GM19238 (cell line): ENCODE data around the gene SNAP29.
A peak's percentile ranks its signal among the peaks of the same experiment; 100 is the strongest.
"Not testable (repeated sequence)": the region's sequence is repeated elsewhere in the genome, so short reads cannot be mapped to it uniquely, and the experiment has no call there.

Experiments used
- DNase-seq: peaks from one replicate; pipeline ENCODE4 v3.0.0; 2011; ENCODE audit warnings: low spot score; ENCODE audit not compliant: insufficient read length

SNAP29 gene

DNA sequence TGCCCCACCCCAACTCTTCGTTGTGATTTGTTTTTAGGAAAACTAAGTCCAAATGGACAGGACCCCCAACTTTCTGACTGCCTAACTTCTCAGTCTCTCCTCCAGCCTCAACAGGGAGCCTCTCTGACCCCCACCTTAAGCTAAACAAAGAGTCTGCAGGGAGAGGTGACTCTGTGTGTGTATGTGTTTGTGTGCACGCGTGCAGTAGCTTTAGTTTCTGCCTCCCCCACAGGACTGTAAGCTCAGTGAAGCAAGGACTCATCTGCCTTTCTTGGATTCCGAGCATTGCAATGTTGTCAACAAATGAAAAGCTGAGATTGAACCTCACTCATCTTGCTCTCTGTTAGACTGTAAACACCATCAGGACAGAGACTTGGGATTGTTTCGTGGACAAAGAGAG is 7.9 kb downstream of the SNAP29 start:
- DNase-seq, result no peak

GRCh38 chr22:20867179-20868024 is 8.6 kb downstream of the SNAP29 start:
- DNase-seq, result no peak

DNA sequence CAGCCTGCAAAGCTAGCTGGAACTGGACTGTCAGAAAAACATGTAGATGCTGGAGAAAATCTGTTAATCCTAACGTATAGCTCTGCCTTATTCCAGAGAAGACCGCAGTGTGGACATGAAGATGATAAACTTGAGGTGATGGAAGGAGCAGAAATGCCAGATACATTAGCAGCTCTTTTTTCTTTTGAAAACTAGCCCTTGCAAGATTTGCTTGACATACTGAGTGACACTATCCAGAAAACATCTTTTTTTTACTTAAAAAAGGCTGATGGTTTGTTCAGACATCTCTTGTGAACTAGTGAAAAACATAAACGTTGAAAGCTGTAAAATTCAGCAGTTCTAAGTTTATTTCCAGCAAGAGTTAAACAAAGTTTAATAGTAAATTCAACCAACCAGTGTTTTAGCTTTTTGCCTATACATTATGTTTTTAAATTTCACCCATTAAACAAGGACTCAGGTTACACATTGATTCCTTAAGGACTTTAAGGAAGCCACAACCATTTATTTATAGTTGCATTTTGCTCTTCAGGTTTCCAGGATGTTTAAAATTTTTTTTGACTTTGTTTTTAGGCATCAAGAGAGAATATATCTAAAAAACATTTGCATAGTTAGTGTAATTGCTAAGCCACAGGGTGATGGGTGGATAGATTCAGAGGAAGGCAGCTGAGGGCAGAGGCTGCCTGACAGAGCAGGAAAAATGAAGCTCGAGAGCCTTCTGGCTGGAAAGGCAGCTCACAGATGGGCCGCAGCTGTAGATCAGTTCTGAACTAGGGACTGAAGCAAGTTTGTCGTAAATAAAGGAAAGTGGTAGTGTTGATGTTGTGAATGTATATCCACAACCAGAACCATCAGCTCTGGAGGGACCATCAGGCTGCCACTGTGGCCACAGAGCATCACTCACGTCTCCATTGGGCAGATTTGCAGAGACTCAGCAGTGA is 9.5 kb downstream of the SNAP29 start:
- no peak for DNase-seq

- DNase-seq, result no peak
These were observed 10.4 kb downstream of the SNAP29 start for GRCh38 chr22:20869234-20869633.

- DNase-seq, result no peak
These were observed 14.4 kb downstream of the SNAP29 start for GRCh38 chr22:20873214-20873613.

- no peak for DNase-seq
These were observed 16.5 kb downstream of the SNAP29 start for GRCh38 chr22:20875296-20875695.

GRCh38 chr22:20877715-20878114 is 18.9 kb downstream of the SNAP29 start:
- no peak for DNase-seq

DNA sequence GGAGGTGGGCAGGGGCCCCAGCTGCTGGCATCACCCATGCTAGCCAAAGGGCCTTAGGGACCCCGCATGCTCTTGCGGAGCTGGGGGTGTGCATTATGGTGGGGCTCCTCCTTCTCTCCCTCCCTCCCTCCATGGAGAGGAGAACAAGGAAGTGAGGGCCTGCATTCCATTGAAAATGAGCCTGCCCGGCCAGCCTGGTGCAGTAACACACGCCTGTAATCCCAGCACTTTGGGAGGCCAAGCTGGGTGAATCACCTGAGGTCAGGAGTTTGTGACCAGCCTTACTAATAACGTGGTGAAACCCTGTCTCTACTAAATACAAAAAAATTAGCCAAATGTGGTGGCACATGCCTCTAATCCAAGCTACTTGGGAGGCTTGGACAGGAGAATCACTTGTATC is 22.4 kb downstream of the SNAP29 start:
- no peak for DNase-seq

GRCh38 chr22:20881869-20882815 is 23.3 kb downstream of the SNAP29 start:
- no peak for DNase-seq

DNA sequence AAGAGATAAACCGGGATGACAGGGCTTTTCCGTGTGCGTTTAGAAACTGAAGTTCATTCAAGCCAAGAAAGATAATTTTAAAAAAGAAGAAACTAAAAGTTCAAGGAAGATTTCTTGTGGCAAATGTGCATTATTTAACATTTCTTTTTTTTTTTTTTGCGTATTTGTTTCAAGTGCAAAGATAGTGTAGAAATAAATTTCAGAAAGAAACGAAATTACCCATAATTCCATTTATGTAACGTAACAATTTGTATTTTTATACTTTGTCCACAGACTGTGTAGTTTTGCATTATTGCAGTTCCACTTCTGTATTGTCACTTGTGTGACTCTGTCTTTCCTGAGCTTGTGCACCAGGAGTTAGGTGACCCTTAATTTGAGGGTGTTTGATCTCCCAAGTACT is 24.0 kb downstream of the SNAP29 start:
- no peak for DNase-seq

DNA sequence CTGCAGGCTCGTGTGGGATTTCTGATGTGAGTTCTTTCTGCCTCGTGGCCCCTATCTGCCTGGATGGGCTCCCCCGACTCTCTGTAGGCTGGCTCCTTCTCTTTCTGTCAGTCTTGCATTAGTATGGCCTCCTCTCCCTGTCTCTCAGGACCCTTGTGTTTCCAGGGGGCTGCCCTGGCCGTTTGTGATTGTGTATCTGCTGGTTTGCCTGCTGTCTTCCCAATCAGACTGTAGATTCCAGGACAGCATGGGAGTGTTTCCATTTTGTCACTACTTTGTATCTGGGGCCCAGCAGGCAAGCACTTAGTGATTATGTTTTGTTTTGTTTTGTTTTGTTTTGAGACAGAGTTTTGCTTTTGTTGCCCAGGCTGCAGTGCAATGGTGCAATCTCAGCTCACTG is 25.6 kb downstream of the SNAP29 start:
- DNase-seq, result no peak

- no peak for DNase-seq
These were observed 26.3 kb downstream of the SNAP29 start for GRCh38 chr22:20885017-20885556.

GRCh38 chr22:20885557-20886323 is 26.9 kb downstream of the SNAP29 start:
- peak; percentile 55 for DNase-seq

DNA sequence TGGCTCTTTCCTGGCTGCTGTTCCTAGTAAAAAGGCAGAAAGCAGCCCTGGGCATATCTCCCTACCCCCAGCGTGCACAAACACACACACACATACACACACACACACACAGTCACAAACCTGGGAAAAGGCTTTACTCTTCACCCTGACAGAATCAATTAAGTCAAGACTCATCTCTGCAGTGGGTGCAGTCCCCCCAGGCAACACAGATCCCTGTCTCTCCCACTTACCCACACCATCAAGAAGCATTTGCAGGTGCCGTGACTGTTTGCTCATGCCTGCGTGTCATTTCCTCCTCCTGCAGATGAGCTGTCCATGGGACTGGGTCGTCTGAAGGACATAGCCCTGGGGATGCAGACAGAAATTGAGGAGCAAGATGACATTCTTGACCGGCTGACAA is 28.6 kb downstream of the SNAP29 start:
- DNase-seq, result no peak

GRCh38 chr22:20889025-20889704 is 30.4 kb downstream of the SNAP29 start:
- DNase-seq, result no peak

DNA sequence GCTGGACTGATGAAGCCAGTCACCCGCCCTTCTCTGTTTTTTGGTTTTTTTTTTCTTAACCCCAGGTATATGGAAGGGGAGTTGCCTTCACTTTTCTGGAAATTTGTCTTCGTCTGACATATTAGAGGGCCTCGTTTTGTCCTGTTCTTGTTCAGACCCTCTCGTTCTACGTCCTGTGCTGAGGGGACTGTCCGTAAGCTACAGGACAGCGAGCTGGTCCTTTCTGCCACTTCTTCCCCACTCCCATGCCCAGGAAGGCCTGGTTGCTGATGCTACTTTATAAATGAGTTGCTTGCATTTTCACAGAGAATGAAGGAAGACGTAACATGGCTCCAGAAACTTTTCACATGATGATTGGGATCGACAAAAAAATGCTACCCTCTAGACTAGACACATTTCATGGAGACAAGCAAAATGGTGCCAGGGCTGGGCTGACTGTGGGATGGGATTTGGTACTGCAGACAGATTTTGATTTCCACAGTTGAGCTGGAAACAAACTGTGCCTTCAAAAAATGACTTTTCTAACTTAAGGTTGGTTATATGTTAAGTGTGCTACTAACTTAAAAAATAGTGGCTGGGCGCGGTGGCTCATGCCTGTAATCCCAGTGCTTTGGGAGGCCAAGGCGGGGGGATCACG is 31.2 kb downstream of the SNAP29 start:
- no peak for DNase-seq

GRCh38 chr22:20890975-20891374 is 32.2 kb downstream of the SNAP29 start:
- DNase-seq, result no peak

DNA sequence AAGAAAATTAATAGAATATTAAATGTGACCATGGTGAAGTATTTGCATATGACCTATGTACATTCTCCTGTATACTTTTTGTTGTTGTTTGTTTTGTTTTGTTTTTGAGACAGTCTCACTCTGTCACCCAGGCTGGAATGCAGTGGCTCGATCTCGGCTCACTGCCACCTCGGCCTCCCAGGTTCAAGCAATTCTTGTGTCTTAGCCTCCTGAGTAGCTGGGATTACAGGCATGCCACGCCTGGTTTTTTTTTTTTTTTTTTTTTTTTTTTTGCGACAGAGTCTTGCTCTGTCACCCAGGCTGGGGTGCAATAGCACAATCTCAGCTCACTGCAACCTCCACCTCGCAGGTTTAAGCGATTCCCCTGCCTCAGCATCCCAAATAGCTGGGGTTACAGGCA is 38.9 kb downstream of the SNAP29 start:
- DNase-seq, result not testable (repeated sequence)

DNA sequence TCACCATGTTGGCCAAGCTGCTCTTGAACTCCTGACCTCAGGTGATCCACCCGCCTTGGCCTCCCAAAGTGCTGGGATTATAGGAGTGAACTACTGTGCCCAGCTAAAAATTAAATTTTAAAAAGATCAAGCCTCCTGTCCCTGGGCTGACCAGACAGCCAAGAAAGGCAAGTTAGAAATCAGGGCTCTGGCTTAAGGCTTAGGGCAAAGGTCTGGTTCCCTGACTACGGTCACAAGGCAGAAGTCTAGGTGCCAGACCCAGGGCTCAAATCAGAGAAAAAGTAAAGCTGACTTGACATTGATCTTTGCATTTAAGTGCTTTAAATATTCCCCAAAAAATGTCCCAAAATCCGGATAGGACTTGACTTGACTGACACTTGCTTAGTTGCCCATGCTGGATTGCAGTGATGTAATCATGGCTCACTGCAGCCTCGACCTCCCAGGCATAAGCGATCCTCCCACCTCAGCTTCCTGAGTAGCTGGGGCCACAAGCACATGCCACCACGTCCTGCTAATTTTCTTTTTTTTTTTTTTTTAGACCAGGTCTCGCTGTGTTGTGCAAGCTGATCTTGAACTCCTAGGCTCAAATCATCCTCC is 41.1 kb downstream of the SNAP29 start:
- DNase-seq, result no peak
